Measurements from ENCODE around the gene ASRGL1. TPM values are rescaled to one million over a fixed set of nuclear protein-coding genes. Genes with fewer than 3 reads are reported as not detected.

ASRGL1 gene
- total and polyA plus RNA-seq, 2 donors (not counting 1 experiment from before 2014, with no cell fraction given) = 0.49 to 1.3 TPM

- Histone ChIP-seq H3K4me3 (ENCODE audit: control extremely low read depth in 1 of 5, extremely low read depth in 1 of 5, insufficient read depth in 1 of 5, low read depth in 2 of 5, low read length in 4 of 5) (no peak overlapping the region), H3K9me3 (ENCODE audit: control extremely low read depth in 1 of 3, control insufficient read depth in 2 of 3, insufficient read depth in 1 of 3, low read length in 2 of 3) (no peaks in the 10 kb centered on the region), H3K79me2 (ENCODE audit: control insufficient read depth, insufficient read depth, low read length) (no peaks in the 10 kb centered on the region), H3K36me3 (replicated peaks in 1 of 2; ENCODE audit: control extremely low read depth in 1 of 2, control insufficient read depth in 1 of 2, extremely low read depth in 1 of 2, insufficient read depth in 2 of 2, low read length in 1 of 2) (no peaks in the 10 kb centered on the region), H2AFZ (ENCODE audit: insufficient read depth, low read depth, low read length, poor library complexity, severe bottlenecking) (no peak overlapping the region), H3K27ac (ENCODE audit: low read length in 2 of 2) (no peak overlapping the region), H3K4me1 (ENCODE audit: control insufficient read depth in 2 of 2, insufficient read depth in 2 of 2, low read length in 2 of 2) (no peaks in the 10 kb centered on the region), H3K4me2 (replicated peaks; ENCODE audit: low read depth, low read length, poor library complexity, severe bottlenecking) (no peak overlapping the region), H4K20me1 (ENCODE audit: control insufficient read depth, insufficient read depth, low read length, poor library complexity, severe bottlenecking) (no peaks in the 10 kb centered on the region), H3K9ac (ENCODE audit: low read length) (no peak overlapping the region), H3K27me3 (replicated peaks in 1 of 4; ENCODE audit: control extremely low read depth in 1 of 4, control insufficient read depth in 3 of 4, insufficient read depth in 4 of 4, low read length in 3 of 4) (no peaks in the 10 kb centered on the region)
- no peak overlapping the region for H3K27ac Mint-ChIP-seq
- ATAC-seq (ENCODE audit: low read depth) (no peak), DNase-seq (no peak)
- no peak overlapping the region for H3K4me3 Mint-ChIP-seq
- TF ChIP-seq EZH2 (IDR thresholded peaks at IDR 0.05; ENCODE audit: borderline replicate concordance, insufficient read depth, low read depth, low read length, poor library complexity, severe bottlenecking) (no peak), CTCF (IDR thresholded peaks at IDR 0.05) (no peak)
- H3K9me3 Mint-ChIP-seq (ENCODE audit: insufficient read depth) = no peaks in the 10 kb centered on the region
- WGBS (ENCODE audit: insufficient coverage) = 86% methylated on average over 3 of the region's 5 CpGs
- ChIA-PET CTCF (interaction anchor here (0.6 to 2.5 kb wide), 3 partner anchors 8 to 329 kb away, joined by 3 to 12 read pairs (median 5); partner anchors contain the start of gene SCGB1A1), POLR2A (no interaction called here)
- no peaks in the 10 kb centered on the region for H3K4me1 Mint-ChIP-seq
- intact Hi-C loops (cut with micrococcal nuclease) = no loop called here
- no peaks in the 10 kb centered on the region for H3K27me3 Mint-ChIP-seq
Observed at GRCh38 chr11:62411524-62411923, 74.3 kb downstream of the ASRGL1 start.

- Mint-ChIP-seq H3K4me3 (no peak overlapping the region), H3K27ac (no peak overlapping the region), H3K9me3 (ENCODE audit: insufficient read depth) (no peaks in the 10 kb centered on the region), H3K4me1 (no peaks in the 10 kb centered on the region), H3K27me3 (no peaks in the 10 kb centered on the region)
- TF ChIP-seq CTCF (IDR thresholded peaks at IDR 0.05) (no peak), EZH2 (IDR thresholded peaks at IDR 0.05; ENCODE audit: borderline replicate concordance, insufficient read depth, low read depth, low read length, poor library complexity, severe bottlenecking) (no peak)
- Histone ChIP-seq H3K27ac (ENCODE audit: low read length in 2 of 2) (no peak overlapping the region), H3K79me2 (ENCODE audit: control insufficient read depth, insufficient read depth, low read length) (no peaks in the 10 kb centered on the region), H2AFZ (ENCODE audit: insufficient read depth, low read depth, low read length, poor library complexity, severe bottlenecking) (no peak overlapping the region), H4K20me1 (ENCODE audit: control insufficient read depth, insufficient read depth, low read length, poor library complexity, severe bottlenecking) (no peaks in the 10 kb centered on the region), H3K9ac (ENCODE audit: low read length) (no peak overlapping the region), H3K4me1 (ENCODE audit: control insufficient read depth in 2 of 2, insufficient read depth in 2 of 2, low read length in 2 of 2) (no peaks in the 10 kb centered on the region), H3K27me3 (replicated peaks in 1 of 4; ENCODE audit: control extremely low read depth in 1 of 4, control insufficient read depth in 3 of 4, insufficient read depth in 4 of 4, low read length in 3 of 4) (no peaks in the 10 kb centered on the region), H3K9me3 (ENCODE audit: control extremely low read depth in 1 of 3, control insufficient read depth in 2 of 3, insufficient read depth in 1 of 3, low read length in 2 of 3) (no peaks in the 10 kb centered on the region), H3K4me2 (replicated peaks; ENCODE audit: low read depth, low read length, poor library complexity, severe bottlenecking) (no peak overlapping the region), H3K4me3 (ENCODE audit: control extremely low read depth in 1 of 5, extremely low read depth in 1 of 5, insufficient read depth in 1 of 5, low read depth in 2 of 5, low read length in 4 of 5) (no peak overlapping the region), H3K36me3 (replicated peaks in 1 of 2; ENCODE audit: control extremely low read depth in 1 of 2, control insufficient read depth in 1 of 2, extremely low read depth in 1 of 2, insufficient read depth in 2 of 2, low read length in 1 of 2) (no peaks in the 10 kb centered on the region)
- POLR2A ChIA-PET = no interaction called here
- CTCF ChIA-PET = no interaction called here
- 72% methylated on average over 7 of the region's 8 CpGs for WGBS (ENCODE audit: insufficient coverage)
- intact Hi-C loops (cut with micrococcal nuclease) = no loop called here
- DNase-seq (no peak), ATAC-seq (ENCODE audit: low read depth) (no peak)
Observed at GRCh38 chr11:62413060-62413696, 75.9 kb downstream of the ASRGL1 start.
